Measurements from ENCODE around the gene USP34.

DNA sequence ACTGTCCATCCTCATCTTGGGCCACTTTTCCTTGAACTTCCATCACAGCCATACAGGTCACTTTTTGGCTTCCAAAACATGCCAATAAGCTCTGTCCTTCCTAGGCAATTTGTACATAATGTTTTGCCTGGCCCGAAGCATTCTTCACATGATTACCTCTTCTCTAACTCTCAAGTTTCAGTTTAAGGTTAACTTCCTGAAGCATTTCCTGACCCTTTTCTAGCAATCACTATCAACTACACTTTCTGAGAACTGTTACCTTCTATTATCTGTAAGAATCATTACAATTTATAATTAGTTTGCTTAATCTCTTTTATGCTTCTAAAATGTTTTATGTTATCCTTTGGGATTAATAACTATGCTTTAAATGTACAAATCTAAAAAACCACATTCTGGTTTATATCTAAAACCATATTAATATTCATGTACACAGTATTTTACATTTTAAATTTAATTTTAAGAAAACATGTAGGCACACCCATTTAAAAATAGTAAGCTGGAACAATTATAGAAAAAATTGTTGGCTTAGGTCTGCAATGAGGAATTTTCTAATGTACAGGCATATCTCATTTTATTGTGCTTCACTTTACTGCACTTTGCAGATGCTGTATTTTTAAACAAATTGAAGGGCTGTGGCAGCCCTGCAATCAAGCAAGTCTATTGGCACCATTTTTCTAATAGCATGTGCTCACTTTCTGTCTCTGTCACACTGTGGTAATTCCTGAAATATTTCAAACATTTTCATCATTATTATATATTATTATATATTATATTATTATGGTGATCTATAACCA lies 232.5 kb downstream of the USP34 start:
- TF ChIP-seq, protein P1, sequence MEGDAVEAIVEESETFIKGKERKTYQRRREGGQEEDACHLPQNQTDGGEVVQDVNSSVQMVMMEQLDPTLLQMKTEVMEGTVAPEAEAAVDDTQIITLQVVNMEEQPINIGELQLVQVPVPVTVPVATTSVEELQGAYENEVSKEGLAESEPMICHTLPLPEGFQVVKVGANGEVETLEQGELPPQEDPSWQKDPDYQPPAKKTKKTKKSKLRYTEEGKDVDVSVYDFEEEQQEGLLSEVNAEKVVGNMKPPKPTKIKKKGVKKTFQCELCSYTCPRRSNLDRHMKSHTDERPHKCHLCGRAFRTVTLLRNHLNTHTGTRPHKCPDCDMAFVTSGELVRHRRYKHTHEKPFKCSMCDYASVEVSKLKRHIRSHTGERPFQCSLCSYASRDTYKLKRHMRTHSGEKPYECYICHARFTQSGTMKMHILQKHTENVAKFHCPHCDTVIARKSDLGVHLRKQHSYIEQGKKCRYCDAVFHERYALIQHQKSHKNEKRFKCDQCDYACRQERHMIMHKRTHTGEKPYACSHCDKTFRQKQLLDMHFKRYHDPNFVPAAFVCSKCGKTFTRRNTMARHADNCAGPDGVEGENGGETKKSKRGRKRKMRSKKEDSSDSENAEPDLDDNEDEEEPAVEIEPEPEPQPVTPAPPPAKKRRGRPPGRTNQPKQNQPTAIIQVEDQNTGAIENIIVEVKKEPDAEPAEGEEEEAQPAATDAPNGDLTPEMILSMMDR (IDR thresholded peaks at IDR 0.05; ENCODE audit: poor library complexity) = no peak
- TF ChIP-seq EZH2phosphoT487 (IDR thresholded peaks at IDR 0.05; ENCODE audit: low read depth, severe bottlenecking, unreplicated experiment) = no peak

Measured in hepatocyte (in vitro differentiated cells).